Naive thymus-derived CD8-positive, alpha-beta T cell (primary cell): ENCODE data around the gene TM7SF2. TPM values are rescaled to one million over a fixed set of nuclear protein-coding genes. Genes with fewer than 3 reads are reported as not detected.
A peak's percentile ranks its signal among the peaks of the same experiment; 100 is the strongest.

ENCODE experiments used
- ATAC-seq, 2 donors: fragments of 150-1000 bp; cut with Tn5 transposase in 1 of 2; sonication (Bioruptor Pico), chemical (Tn5 transposase) in 1 of 2; 1 replicate in 1 of 2; 2 replicates in 1 of 2; pipeline ENCODE4 v1.10.0; 2021; ENCODE audit warnings: mild to moderate bottlenecking in 2 of 2, moderate library complexity in 2 of 2
- POLR2A ChIA-PET: fragments of 350-600 bp; sonication (Branson Sonifier 250); formaldehyde crosslinking; loops from one replicate; lab custom pipeline; 2021; ENCODE audit warnings: antibody characterized with exemption; lab: Charles Lee
- DNase-seq, 10 donors: peaks; one replicate each; pipeline versions ENCODE4 v3.0.0 to v3.0.0-alpha.2; 2020 to 2022
- H3K27ac Mint-ChIP-seq, 10 donors: one replicate each; pipeline ENCODE4 v1.8.0; 2020 to 2022; ENCODE audit warnings: mild to moderate bottlenecking in 10 of 10, mixed read lengths in 10 of 10, moderate library complexity in 4 of 10, inconsistent platforms in 1 of 10
- H3K27me3 Mint-ChIP-seq, 5 donors: one replicate each; pipeline ENCODE4 v1.8.0; 2021 to 2022; ENCODE audit warnings: mixed read lengths in 5 of 5
- H3K36me3 Mint-ChIP-seq, 3 donors: one replicate each; pipeline ENCODE4 v1.8.0; 2020 to 2022; ENCODE audit warnings: mixed read lengths in 3 of 3, mild to moderate bottlenecking in 2 of 3, inconsistent platforms in 1 of 3
- H3K4me1 Mint-ChIP-seq, 4 donors: one replicate each; pipeline ENCODE4 v1.8.0; 2021 to 2022; ENCODE audit warnings: mixed read lengths in 4 of 4
- H3K4me3 Mint-ChIP-seq, 10 donors: one replicate each; pipeline ENCODE4 v1.8.0; 2020 to 2022; ENCODE audit warnings: mild to moderate bottlenecking in 10 of 10, mixed read lengths in 10 of 10, moderate library complexity in 6 of 10, inconsistent platforms in 1 of 10
- H3K9me3 Mint-ChIP-seq, 9 donors: one replicate each; pipeline ENCODE4 v1.8.0; 2020 to 2022; ENCODE audit warnings: mixed read lengths in 9 of 9, mild to moderate bottlenecking in 3 of 9, inconsistent platforms in 1 of 9, moderate library complexity in 1 of 9
- polyA plus RNA-seq, 3 donors: library from polyadenylated mRNA; unstranded; fragments of 300-500 nt; fragmentation: Illumina TruSeq; gene quantifications; one replicate each; pipeline ENCODE4 v1.2.3, GENCODE V29; 2021
- total RNA-seq, 8 experiments: library from RNA in 2 of 8; stranded (reverse) in 2 of 8; gene quantifications; one replicate each; pipeline ENCODE4 v1.2.3 and lab custom pipeline; 2021 to 2026

TM7SF2 gene
- total and polyA plus RNA-seq, 5 experiments from 2014 or later: 17.4 to 29.2 (median 22.6) TPM

DNA sequence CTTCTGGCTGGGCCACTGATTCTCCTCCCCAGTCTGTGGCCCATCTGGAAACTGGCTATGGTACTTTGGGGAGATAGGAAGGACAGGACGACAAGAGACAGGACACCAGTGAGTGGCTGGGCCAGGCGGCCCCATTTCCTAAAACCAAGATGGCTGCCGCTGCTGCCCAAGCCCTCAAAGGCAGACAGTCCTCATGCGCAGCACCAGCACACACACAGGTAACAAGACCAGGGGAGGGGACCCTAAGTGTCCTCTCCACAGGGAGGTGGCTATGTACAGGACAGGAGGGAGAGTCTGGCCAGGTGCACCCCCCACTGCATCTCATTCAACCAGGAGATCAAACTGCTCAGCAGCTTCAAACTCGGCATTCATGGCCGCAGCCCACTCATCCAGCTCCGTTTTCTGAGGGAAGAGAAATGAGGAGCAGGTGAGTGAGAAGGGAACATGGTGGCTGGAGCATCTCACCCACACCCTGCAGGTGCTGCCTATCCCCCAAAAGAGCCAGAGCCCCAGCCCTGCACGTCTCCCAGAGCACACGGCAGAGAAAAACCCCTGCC is 32.8 kb upstream of the TM7SF2 start:
- peak overlapping the region in 1 of 10 donors; percentile 62 for H3K27ac Mint-ChIP-seq
- no peak overlapping the region for H3K4me3 Mint-ChIP-seq
- DNase-seq: no peak

DNA sequence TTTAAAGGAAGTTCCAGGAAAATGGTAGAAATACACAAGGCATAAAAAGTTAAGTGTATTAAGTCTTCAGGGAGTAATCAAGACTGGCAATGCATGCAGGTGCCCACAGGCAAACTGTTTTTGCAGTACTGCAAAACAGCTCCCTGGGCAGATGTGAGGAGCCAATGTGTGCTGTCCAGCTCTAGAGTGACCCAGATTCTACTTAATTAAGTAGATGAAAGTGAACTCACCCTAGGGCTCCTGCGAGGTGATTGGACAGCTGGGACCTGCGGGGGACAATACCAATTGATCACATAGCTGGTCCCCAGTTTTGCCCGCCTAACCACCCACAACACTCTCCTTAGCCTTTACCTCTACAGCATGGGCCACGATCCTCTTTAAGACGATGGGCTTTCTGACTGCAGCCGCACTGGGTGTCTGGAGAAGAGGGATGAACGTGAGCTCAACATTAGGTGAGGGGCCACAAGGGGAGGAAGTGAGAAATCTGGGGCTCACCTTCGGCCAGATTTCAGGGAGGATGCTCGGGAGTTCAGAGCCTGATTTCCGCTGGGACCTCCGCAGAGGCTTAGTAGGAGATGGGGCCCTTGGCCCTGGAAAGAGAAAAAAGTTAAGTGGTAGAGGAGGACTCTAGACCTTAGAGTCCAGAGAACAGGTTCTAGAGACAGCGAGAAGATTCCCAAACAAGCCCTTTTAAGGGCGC is 28.4 kb upstream of the TM7SF2 start:
- Mint-ChIP-seq H3K27me3 (peaks cover 0 to 2% (median 0%) of the 10 kb centered on the region in 5 donors), H3K36me3 (peaks cover 0 to 22% (median 0%) of the 10 kb centered on the region in 3 donors), H3K9me3 (no peaks in the 10 kb centered on the region), H3K4me3 (peak overlapping the region; percentile 86 to 99 (median 92)), H3K27ac (peak overlapping the region; percentile 83 to 99 (median 97)), H3K4me1 (peaks cover 16 to 36% (median 28%) of the 10 kb centered on the region in 4 donors)
- POLR2A ChIA-PET: interaction anchor here (0.6 to 4.6 kb wide), 11 partner anchors 12 to 83 kb away, joined by 3 to 48 read pairs (median 3); partner anchors contain the start of genes FAU, MRPL49, SAC3D1 and SNX15
- ATAC-seq: no peak
- no peak for DNase-seq

More for the DNA sequence above, 32.8 kb upstream of the TM7SF2 start:
- peaks cover 6 to 22% (median 13%) of the 10 kb centered on the region in 4 donors for H3K4me1 Mint-ChIP-seq
- H3K36me3 Mint-ChIP-seq: no peaks in the 10 kb centered on the region
- POLR2A ChIA-PET: interaction anchor here (0.6 to 0.9 kb wide), 4 partner anchors 38 to 1208 kb away, joined by 3 to 5 read pairs (median 4); partner anchors contain the start of genes ARL2 and SAC3D1
- no peak for ATAC-seq
- H3K9me3 Mint-ChIP-seq: no peaks in the 10 kb centered on the region
- H3K27me3 Mint-ChIP-seq: peaks cover 0 to under 1% (median 0%) of the 10 kb centered on the region in 5 donors

GRCh38 chr11:65083834-65084597 is 27.7 kb upstream of the TM7SF2 start, which contains the start of the genes CDCA5 and ZFPL1:
TSS of gene CDCA5 (minus strand) at chr11:65084040. CDS start at chr11:65083978, 62 bp downstream.
TSS of gene ZFPL1 (plus strand) at chr11:65084222. CDS start at chr11:65084699, 477 bp downstream.
- H3K36me3 Mint-ChIP-seq: peaks cover 0 to 29% (median under 1%) of the 10 kb centered on the region in 3 donors
- H3K4me3 Mint-ChIP-seq: peak within 1 kb of the TSS; percentile 86 to 99 (median 92)
- DNase-seq (peak; percentile 92 to 98 (median 96)), ATAC-seq (peak; percentile 88 to 92)
- peaks cover 0 to 2% (median 0%) of the 10 kb centered on the region in 5 donors for H3K27me3 Mint-ChIP-seq
- peak within 1 kb of the TSS; percentile 91 to 99 (median 98) for H3K27ac Mint-ChIP-seq
- peaks cover 18 to 31% (median 27%) of the 10 kb centered on the region in 4 donors for H3K4me1 Mint-ChIP-seq
- POLR2A ChIA-PET: interaction anchor here (1.0 to 4.6 kb wide), 8 partner anchors 11 to 57 kb away, joined by 3 to 48 read pairs (median 5); partner anchors contain the start of genes FAU, MRPL49, SAC3D1 and SNX15
- H3K9me3 Mint-ChIP-seq: no peaks in the 10 kb centered on the region

GRCh38 chr11:65084598-65085375 is 26.9 kb upstream of the TM7SF2 start:
- H3K4me1 Mint-ChIP-seq: peaks cover 18 to 31% (median 27%) of the 10 kb centered on the region in 4 donors
- H3K9me3 Mint-ChIP-seq: no peaks in the 10 kb centered on the region
- DNase-seq: no peak
- ATAC-seq: no peak
- peak overlapping the region; percentile 86 to 99 (median 92) for H3K4me3 Mint-ChIP-seq
- peaks cover 0 to 32% (median 2%) of the 10 kb centered on the region in 3 donors for H3K36me3 Mint-ChIP-seq
- POLR2A ChIA-PET: interaction anchor here (1.4 to 4.6 kb wide), 6 partner anchors 11 to 70 kb away, joined by 3 to 48 read pairs (median 12); partner anchors contain the start of genes ARL2, FAU, MRPL49 and TM7SF2
- peak overlapping the region; percentile 91 to 99 (median 98) for H3K27ac Mint-ChIP-seq
- H3K27me3 Mint-ChIP-seq: peaks cover 0 to 2% (median 0%) of the 10 kb centered on the region in 5 donors

GRCh38 chr11:65085446-65085845 is 26.2 kb upstream of the TM7SF2 start:
- Mint-ChIP-seq H3K4me1 (peaks cover 18 to 31% (median 27%) of the 10 kb centered on the region in 4 donors), H3K27me3 (peaks cover 0 to 2% (median 0%) of the 10 kb centered on the region in 5 donors), H3K27ac (peak overlapping the region in 9 of 10 donors; percentile 25 to 99 (median 97)), H3K9me3 (no peaks in the 10 kb centered on the region), H3K4me3 (peak overlapping the region; percentile 86 to 99 (median 92)), H3K36me3 (peaks cover 0 to 32% (median 2%) of the 10 kb centered on the region in 3 donors)
- ATAC-seq (no peak), DNase-seq (no peak)
- POLR2A ChIA-PET: interaction anchor here (1.4 to 4.6 kb wide), 5 partner anchors 10 to 71 kb away, joined by 3 to 48 read pairs (median 12); partner anchors contain the start of genes ARL2, TM7SF2, VPS51 and ZNHIT2

GRCh38 chr11:65086809-65087208 is 24.9 kb upstream of the TM7SF2 start:
- DNase-seq (no peak), ATAC-seq (no peak)
- Mint-ChIP-seq H3K9me3 (no peaks in the 10 kb centered on the region), H3K4me3 (peak overlapping the region in 2 of 10 donors; percentile 44 to 55), H3K36me3 (peaks cover 0 to 32% (median 2%) of the 10 kb centered on the region in 3 donors), H3K27me3 (peaks cover 0 to 2% (median 0%) of the 10 kb centered on the region in 5 donors), H3K27ac (peak overlapping the region in 2 of 10 donors; percentile 20 to 49), H3K4me1 (peaks cover 17 to 31% (median 27%) of the 10 kb centered on the region in 4 donors)
- POLR2A ChIA-PET: interaction anchor here (3.2 to 4.6 kb wide), 2 partner anchors 9 to 25 kb away, joined by 18 to 48 read pairs; partner anchors contain the start of genes TM7SF2 and VPS51

DNA sequence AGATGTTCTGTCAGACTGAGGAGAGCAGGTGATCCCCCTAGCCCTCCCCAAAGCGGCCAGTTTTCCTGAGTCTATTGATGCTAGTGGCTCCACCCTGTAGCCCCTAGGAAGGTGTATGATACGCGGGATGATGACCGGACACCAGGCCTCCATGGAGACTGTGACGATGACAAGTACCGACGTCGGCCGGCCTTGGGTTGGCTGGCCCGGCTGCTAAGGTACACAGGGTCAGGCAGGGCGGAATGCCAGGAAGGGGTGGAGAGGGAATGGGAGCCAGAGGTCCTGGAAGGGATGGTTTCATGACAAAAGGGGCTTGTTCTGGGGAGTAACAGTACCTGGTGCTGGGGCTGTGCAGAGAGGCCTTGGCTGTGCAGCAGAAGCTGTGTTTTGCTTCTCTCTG is 24.5 kb upstream of the TM7SF2 start:
- Mint-ChIP-seq H3K27ac (no peak overlapping the region), H3K4me3 (no peak overlapping the region), H3K27me3 (peaks cover 0 to 2% (median 0%) of the 10 kb centered on the region in 5 donors), H3K36me3 (peaks cover 0 to 32% (median 2%) of the 10 kb centered on the region in 3 donors), H3K4me1 (peaks cover 17 to 31% (median 27%) of the 10 kb centered on the region in 4 donors), H3K9me3 (no peaks in the 10 kb centered on the region)
- POLR2A ChIA-PET: interaction anchor here (0.6 to 4.6 kb wide), 3 partner anchors 8 to 24 kb away, joined by 3 to 48 read pairs (median 18); partner anchors contain the start of genes TM7SF2 and VPS51
- ATAC-seq (no peak), DNase-seq (no peak)

DNA sequence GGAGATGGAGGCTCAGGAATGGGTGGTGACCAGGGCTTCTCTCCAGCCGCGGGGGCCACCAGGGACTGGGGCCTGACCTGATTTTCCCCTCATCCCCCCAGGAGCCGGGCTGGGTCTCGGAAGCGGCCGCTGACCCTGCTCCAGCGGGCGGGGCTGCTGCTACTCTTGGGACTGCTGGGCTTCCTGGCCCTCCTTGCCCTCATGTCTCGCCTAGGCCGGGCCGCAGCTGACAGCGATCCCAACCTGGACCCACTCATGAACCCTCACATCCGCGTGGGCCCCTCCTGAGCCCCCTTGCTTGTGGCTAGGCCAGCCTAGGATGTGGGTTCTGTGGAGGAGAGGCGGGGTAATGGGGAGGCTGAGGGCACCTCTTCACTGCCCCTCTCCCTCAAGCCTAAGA is 23.8 kb upstream of the TM7SF2 start:
- H3K27me3 Mint-ChIP-seq: peaks cover 0 to 2% (median 0%) of the 10 kb centered on the region in 5 donors
- no peak overlapping the region for H3K4me3 Mint-ChIP-seq
- no peak overlapping the region for H3K27ac Mint-ChIP-seq
- no peaks in the 10 kb centered on the region for H3K9me3 Mint-ChIP-seq
- H3K4me1 Mint-ChIP-seq: peaks cover 17 to 30% (median 27%) of the 10 kb centered on the region in 4 donors
- peaks cover 0 to 32% (median 2%) of the 10 kb centered on the region in 3 donors for H3K36me3 Mint-ChIP-seq
- DNase-seq (no peak), ATAC-seq (no peak)
- POLR2A ChIA-PET: interaction anchor here (0.6 to 3.2 kb wide), 3 partner anchors 8 to 1110 kb away, joined by 3 to 18 read pairs (median 4); partner anchors contain the start of genes TM7SF2 and VPS51

DNA sequence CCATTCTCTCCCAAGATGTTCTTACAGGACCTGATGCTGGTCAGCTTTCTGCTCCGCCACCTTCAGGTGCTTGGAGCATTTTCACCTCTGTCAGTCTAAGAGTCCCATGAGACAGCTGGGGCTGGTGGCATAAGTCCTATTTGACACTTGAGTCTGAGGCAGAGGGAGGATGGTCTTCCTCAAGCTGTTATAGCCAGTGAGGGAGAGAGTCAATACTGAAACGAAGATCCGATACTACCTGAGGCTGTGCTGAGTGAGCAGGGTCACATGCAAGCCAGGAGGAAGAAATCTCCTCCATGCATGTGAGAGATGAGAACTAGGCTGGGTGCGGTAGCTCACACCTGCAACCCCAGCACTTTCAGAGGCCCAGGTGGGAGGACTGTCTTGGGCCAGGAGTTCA is 22.1 kb upstream of the TM7SF2 start:
- H3K4me3 Mint-ChIP-seq: no peak overlapping the region
- no peaks in the 10 kb centered on the region for H3K27me3 Mint-ChIP-seq
- DNase-seq: no peak
- peaks cover 9 to 13% (median 12%) of the 10 kb centered on the region in 4 donors for H3K4me1 Mint-ChIP-seq
- POLR2A ChIA-PET: interaction anchor here (0.7 to 1.4 kb wide), 2 partner anchors 22 to 31 kb away, joined by 3 read pairs; partner anchors contain the start of gene TM7SF2
- peak overlapping the region in 2 of 10 donors; percentile 25 to 69 for H3K27ac Mint-ChIP-seq
- H3K36me3 Mint-ChIP-seq: peaks cover 0 to 32% (median 2%) of the 10 kb centered on the region in 3 donors
- no peak for ATAC-seq
- no peaks in the 10 kb centered on the region for H3K9me3 Mint-ChIP-seq

- H3K4me3 Mint-ChIP-seq: no peak overlapping the region
- peaks cover 0 to 30% (median 2%) of the 10 kb centered on the region in 3 donors for H3K36me3 Mint-ChIP-seq
- peaks cover 3 to 6% (median 5%) of the 10 kb centered on the region in 4 donors for H3K4me1 Mint-ChIP-seq
- DNase-seq (no peak), ATAC-seq (no peak)
- H3K9me3 Mint-ChIP-seq: no peaks in the 10 kb centered on the region
- H3K27me3 Mint-ChIP-seq: no peaks in the 10 kb centered on the region
- POLR2A ChIA-PET: interaction anchor here (0.7 to 1.4 kb wide), 2 partner anchors 21 to 151 kb away, joined by 3 to 5 read pairs; partner anchors contain the start of gene TM7SF2
- H3K27ac Mint-ChIP-seq: no peak overlapping the region
Observed at GRCh38 chr11:65090628-65091027, 21.0 kb upstream of the TM7SF2 start.
